ENCODE measurements around the gene TNS2. TPM values are rescaled to one million over a fixed set of nuclear protein-coding genes. Genes with fewer than 3 reads are reported as not detected.

TNS2 gene
- total and polyA plus RNA-seq, 2 of the 13 experiments (the other 11 are each of a cell fraction or from before 2014, with no cell fraction given): 8.9 to 20.4 TPM

DNA sequence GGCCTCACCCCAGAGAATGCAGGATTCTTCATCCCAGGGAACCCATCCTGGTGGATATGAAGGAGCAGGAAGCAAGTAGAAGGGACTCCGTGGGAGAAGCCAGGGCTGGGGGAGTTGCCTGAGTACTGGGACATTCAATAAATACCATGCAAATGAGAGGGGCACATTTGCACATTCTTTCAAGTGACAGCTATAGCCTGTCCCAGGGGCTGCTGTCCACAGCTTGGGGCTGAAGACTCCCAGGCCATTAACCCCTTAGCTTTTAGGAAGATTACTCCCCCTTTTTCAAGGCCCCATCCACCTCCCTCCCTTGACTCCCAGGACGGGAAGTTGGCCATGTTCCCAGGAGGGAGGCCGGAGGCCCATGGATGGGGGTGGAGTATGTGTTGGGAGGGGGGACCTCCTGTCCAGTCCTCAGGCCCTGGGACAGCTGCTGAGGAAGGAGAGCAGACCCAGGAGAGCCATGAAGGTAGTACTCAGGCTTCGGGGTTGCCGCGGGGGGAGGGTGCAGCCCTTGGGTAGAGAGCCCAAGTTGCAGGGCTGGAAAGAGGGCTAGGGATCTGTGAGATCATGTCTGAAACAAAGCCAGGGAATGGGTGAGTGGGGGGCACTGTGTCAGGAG lies 974 bp upstream of the TNS2 start:
- no peaks in the 10 kb centered on the region for H3K9me3 ChIP-seq (ENCODE audit: low read length)
- peak; percentile 34 for FAIRE-seq
- H3K27ac ChIP-seq (ENCODE audit: extremely low read length, insufficient read depth, low read length): peak overlapping the region; percentile 89
- CTCF ChIA-PET (ENCODE audit: low intra/inter-chr PET ratio, low total read pairs): no interaction called here
- ATAC-seq: peak; percentile 5
- peak overlapping the region; percentile 59 to 80 (median 74) for H3K4me3 ChIP-seq (replicated peaks in 1 of 3; ENCODE audit: insufficient read depth in 1 of 3, low read depth in 2 of 3, low read length in 3 of 3)
- peak overlapping the region; percentile 95 for H3K4me2 ChIP-seq (ENCODE audit: low read depth, low read length)
- peaks cover 79% of the 10 kb centered on the region for H3K4me1 ChIP-seq (ENCODE audit: insufficient read depth, low read length)
- H3K9ac ChIP-seq (ENCODE audit: insufficient read depth, low read depth, low read length): peak overlapping the region; percentile 77
- H3K79me2 ChIP-seq (ENCODE audit: insufficient read depth, low read length): peaks cover 18% of the 10 kb centered on the region
- no TSS peak for BruUV-seq (replicated peaks)
- POLR2A ChIA-PET: interaction anchor here (0.7 to 8.3 kb wide), 16 partner anchors 9 to 246 kb away, joined by 3 to 83 read pairs (median 4); partner anchors contain the start of genes CSAD, EIF4B, IGFBP6 and KRT8
- WGBS (ENCODE audit: low lambda C conversion rate): 0% methylated on average over 6 of the region's 6 CpGs
- peak; percentile 40 for DNase-seq (ENCODE audit: low spot score)
- H2AFZ ChIP-seq (ENCODE audit: low read length): no peak overlapping the region
- intact Hi-C loops (cut with micrococcal nuclease; ENCODE audit: unreplicated experiment): no loop called here
- no peaks in the 10 kb centered on the region for H3K36me3 ChIP-seq (replicated peaks in 1 of 2; ENCODE audit: control insufficient read depth in 1 of 2, insufficient read depth in 2 of 2, low read length in 2 of 2)
- in situ Hi-C loops (cut with HindIII; ENCODE audit: extremely low pct_ligation_motif_present, low pct_unique_long_range_greater_than_20kb): no loop called here
- H4K20me1 ChIP-seq (ENCODE audit: insufficient read depth, low read length): no peaks in the 10 kb centered on the region
- H3K27me3 ChIP-seq (ENCODE audit: control insufficient read depth in 1 of 2, insufficient read depth in 2 of 2, low read length in 2 of 2): no peaks in the 10 kb centered on the region; a peak in 1 of 5 replicates
- TF ChIP-seq, protein P1, sequence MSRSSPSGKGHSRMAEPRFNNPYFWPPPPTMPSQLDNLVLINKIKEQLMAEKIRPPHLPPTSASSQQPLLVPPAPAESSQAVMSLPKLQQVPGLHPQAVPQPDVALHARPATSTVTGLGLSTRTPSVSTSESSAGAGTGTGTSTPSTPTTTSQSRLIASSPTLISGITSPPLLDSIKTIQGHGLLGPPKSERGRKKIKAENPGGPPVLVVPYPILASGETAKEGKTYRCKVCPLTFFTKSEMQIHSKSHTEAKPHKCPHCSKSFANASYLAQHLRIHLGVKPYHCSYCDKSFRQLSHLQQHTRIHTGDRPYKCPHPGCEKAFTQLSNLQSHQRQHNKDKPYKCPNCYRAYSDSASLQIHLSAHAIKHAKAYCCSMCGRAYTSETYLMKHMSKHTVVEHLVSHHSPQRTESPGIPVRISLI (CRISPR knock-in tag; IDR thresholded peaks at IDR 0.05; ENCODE audit: borderline replicate concordance): no peak
- no peak for TF ChIP-seq SRSF1 (optimal IDR thresholded peaks at IDR 0.05; ENCODE audit: low read depth, low read length)
- TF ChIP-seq NKX3-1 (CRISPR knock-in tag; IDR thresholded peaks at IDR 0.05): no peak
- TF ChIP-seq ZNF256 (CRISPR knock-in tag; conservative IDR thresholded peaks at IDR 0.05): no peak
- TF ChIP-seq, protein P2, sequence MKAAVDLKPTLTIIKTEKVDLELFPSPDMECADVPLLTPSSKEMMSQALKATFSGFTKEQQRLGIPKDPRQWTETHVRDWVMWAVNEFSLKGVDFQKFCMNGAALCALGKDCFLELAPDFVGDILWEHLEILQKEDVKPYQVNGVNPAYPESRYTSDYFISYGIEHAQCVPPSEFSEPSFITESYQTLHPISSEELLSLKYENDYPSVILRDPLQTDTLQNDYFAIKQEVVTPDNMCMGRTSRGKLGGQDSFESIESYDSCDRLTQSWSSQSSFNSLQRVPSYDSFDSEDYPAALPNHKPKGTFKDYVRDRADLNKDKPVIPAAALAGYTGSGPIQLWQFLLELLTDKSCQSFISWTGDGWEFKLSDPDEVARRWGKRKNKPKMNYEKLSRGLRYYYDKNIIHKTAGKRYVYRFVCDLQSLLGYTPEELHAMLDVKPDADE (CRISPR knock-in tag; IDR thresholded peaks at IDR 0.05): no peak
- TF ChIP-seq, protein P3, sequence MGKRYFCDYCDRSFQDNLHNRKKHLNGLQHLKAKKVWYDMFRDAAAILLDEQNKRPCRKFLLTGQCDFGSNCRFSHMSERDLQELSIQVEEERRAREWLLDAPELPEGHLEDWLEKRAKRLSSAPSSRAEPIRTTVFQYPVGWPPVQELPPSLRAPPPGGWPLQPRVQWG (CRISPR knock-in tag; IDR thresholded peaks at IDR 0.05; ENCODE audit: borderline replicate concordance, low read depth): no peak
- no peak for TF ChIP-seq MLLT10 (CRISPR knock-in tag; IDR thresholded peaks at IDR 0.05)
- TF ChIP-seq KLF9 (CRISPR knock-in tag; IDR thresholded peaks at IDR 0.05; ENCODE audit: low read depth): no peak
- TF ChIP-seq ZNF747 (CRISPR knock-in tag; IDR thresholded peaks at IDR 0.05; ENCODE audit: borderline replicate concordance): 0 out of 2 replicates have a peak, but pooled peaks have one; percentile 38
- TF ChIP-seq CEBPB (IDR thresholded peaks at IDR 0.05; ENCODE audit: borderline replicate concordance, low read depth, low read length): no peak
- TF ChIP-seq, protein P4, sequence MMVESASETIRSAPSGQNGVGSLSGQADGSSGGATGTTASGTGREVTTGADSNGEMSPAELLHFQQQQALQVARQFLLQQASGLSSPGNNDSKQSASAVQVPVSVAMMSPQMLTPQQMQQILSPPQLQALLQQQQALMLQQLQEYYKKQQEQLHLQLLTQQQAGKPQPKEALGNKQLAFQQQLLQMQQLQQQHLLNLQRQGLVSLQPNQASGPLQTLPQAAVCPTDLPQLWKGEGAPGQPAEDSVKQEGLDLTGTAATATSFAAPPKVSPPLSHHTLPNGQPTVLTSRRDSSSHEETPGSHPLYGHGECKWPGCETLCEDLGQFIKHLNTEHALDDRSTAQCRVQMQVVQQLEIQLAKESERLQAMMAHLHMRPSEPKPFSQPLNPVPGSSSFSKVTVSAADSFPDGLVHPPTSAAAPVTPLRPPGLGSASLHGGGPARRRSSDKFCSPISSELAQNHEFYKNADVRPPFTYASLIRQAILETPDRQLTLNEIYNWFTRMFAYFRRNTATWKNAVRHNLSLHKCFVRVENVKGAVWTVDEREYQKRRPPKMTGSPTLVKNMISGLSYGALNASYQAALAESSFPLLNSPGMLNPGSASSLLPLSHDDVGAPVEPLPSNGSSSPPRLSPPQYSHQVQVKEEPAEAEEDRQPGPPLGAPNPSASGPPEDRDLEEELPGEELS (CRISPR knock-in tag; IDR thresholded peaks at IDR 0.05): no peak
- TF ChIP-seq TBP (CRISPR knock-in tag; IDR thresholded peaks at IDR 0.05): no peak
- no peak for TF ChIP-seq PCBP2 (optimal IDR thresholded peaks at IDR 0.05; ENCODE audit: low read depth, low read length, poor library complexity, severe bottlenecking)
- TF ChIP-seq, protein P5, sequence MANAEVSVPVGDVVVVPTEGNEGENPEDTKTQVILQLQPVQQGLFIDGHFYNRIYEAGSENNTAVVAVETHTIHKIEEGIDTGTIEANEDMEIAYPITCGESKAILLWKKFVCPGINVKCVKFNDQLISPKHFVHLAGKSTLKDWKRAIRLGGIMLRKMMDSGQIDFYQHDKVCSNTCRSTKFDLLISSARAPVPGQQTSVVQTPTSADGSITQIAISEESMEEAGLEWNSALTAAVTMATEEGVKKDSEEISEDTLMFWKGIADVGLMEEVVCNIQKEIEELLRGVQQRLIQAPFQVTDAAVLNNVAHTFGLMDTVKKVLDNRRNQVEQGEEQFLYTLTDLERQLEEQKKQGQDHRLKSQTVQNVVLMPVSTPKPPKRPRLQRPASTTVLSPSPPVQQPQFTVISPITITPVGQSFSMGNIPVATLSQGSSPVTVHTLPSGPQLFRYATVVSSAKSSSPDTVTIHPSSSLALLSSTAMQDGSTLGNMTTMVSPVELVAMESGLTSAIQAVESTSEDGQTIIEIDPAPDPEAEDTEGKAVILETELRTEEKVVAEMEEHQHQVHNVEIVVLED (CRISPR knock-in tag; IDR thresholded peaks at IDR 0.05; ENCODE audit: borderline replicate concordance): no peak
- TF ChIP-seq, protein P6, sequence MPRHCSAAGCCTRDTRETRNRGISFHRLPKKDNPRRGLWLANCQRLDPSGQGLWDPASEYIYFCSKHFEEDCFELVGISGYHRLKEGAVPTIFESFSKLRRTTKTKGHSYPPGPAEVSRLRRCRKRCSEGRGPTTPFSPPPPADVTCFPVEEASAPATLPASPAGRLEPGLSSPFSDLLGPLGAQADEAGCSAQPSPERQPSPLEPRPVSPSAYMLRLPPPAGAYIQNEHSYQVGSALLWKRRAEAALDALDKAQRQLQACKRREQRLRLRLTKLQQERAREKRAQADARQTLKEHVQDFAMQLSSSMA (CRISPR knock-in tag; IDR thresholded peaks at IDR 0.05): peak; percentile 70; the same call in 1 of the 2 replicates
- TF ChIP-seq ZNF564 (CRISPR knock-in tag; IDR thresholded peaks at IDR 0.05): no peak
- TF ChIP-seq YEATS2 (CRISPR knock-in tag; IDR thresholded peaks at IDR 0.05; ENCODE audit: borderline replicate concordance): no peak

Data from HepG2 (cell line).